Mesenchymal stem cell (in vitro differentiated cells and primary cell): ENCODE results near the gene CDHR3.

ENCODE experiments used
- DNase-seq: peaks from one replicate; pipeline ENCODE4 v3.0.0-alpha.2; 2013
- H2AFZ ChIP-seq: one replicate; pipeline ENCODE4 v1.6.1; 2013; ENCODE audit warnings: low read depth, mild to moderate bottlenecking, control low read depth, inconsistent platforms, low read length, moderate library complexity
- H2AK5ac ChIP-seq: 2 replicates; pipeline ENCODE4 v1.6.1; 2013; ENCODE audit warnings: low read length, moderate library complexity, mild to moderate bottlenecking, inconsistent platforms; ENCODE audit not compliant: severe bottlenecking
- H2BK120ac ChIP-seq: one replicate; pipeline ENCODE4 v1.6.1; 2013; ENCODE audit warnings: low read depth, mild to moderate bottlenecking, inconsistent platforms, low read length, moderate library complexity
- H2BK12ac ChIP-seq, 2 experiments: one replicate each; pipeline ENCODE4 v1.6.1; 2013; ENCODE audit warnings: inconsistent platforms in 2 of 2, low read length in 2 of 2, mild to moderate bottlenecking in 2 of 2, moderate library complexity in 2 of 2, control low read depth in 1 of 2
- H2BK15ac ChIP-seq: one replicate; pipeline ENCODE4 v1.6.1; 2013; ENCODE audit warnings: mild to moderate bottlenecking, low read depth, inconsistent platforms; ENCODE audit not compliant: poor library complexity, severe bottlenecking
- H2BK5ac ChIP-seq: 2 replicates; pipeline ENCODE4 v1.6.1; 2013; ENCODE audit warnings: low read depth, mild to moderate bottlenecking, low read length, control low read depth, inconsistent platforms; ENCODE audit not compliant: poor library complexity, severe bottlenecking
- H3K14ac ChIP-seq, 2 experiments: one replicate each; pipeline ENCODE4 v1.6.1; 2013; ENCODE audit warnings: inconsistent platforms in 2 of 2, low read length in 2 of 2, control low read depth in 1 of 2, mild to moderate bottlenecking in 1 of 2, moderate library complexity in 1 of 2
- H3K18ac ChIP-seq, 2 experiments: one replicate each; pipeline ENCODE4 v1.6.1; 2013; ENCODE audit warnings: inconsistent platforms in 2 of 2, low read length in 2 of 2, control low read depth in 1 of 2, low read depth in 1 of 2, mild to moderate bottlenecking in 1 of 2
- H3K23ac ChIP-seq, 2 experiments: one replicate each; pipeline ENCODE4 v1.6.1; 2013; ENCODE audit warnings: inconsistent platforms in 2 of 2, low read length in 2 of 2, mild to moderate bottlenecking in 2 of 2, moderate library complexity in 2 of 2, control low read depth in 1 of 2
- H3K27ac ChIP-seq: 2 replicates; pipeline ENCODE4 v1.5.1; 2013; ENCODE audit warnings: mild to moderate bottlenecking, moderate library complexity, low read length, control low read depth, inconsistent platforms; ENCODE audit not compliant: poor library complexity, severe bottlenecking
- H3K27me3 ChIP-seq, 2 experiments: 2 replicates each; pipeline versions ENCODE4 v1.6.1 to v1.7.0; 2013; ENCODE audit warnings: low read length in 2 of 2, mild to moderate bottlenecking in 2 of 2, moderate library complexity in 2 of 2, control low read depth in 1 of 2, inconsistent platforms in 1 of 2; ENCODE audit not compliant: control insufficient read depth in 1 of 2, insufficient read depth in 1 of 2
- H3K36me3 ChIP-seq, 2 experiments: 2 replicates each; pipeline versions ENCODE4 v1.6.1 to v1.7.0; 2013; ENCODE audit warnings: low read length in 2 of 2, control low read depth in 1 of 2, inconsistent platforms in 1 of 2, low read depth in 1 of 2, mild to moderate bottlenecking in 1 of 2; ENCODE audit not compliant: insufficient read depth in 2 of 2, control insufficient read depth in 1 of 2
- H3K4ac ChIP-seq, 2 experiments: one replicate each; pipeline ENCODE4 v1.6.1; 2013; ENCODE audit warnings: inconsistent platforms in 2 of 2, low read length in 2 of 2, mild to moderate bottlenecking in 2 of 2, moderate library complexity in 2 of 2, control low read depth in 1 of 2, low read depth in 1 of 2
- H3K4me1 ChIP-seq: 2 replicates; pipeline ENCODE4 v1.6.1; 2013; ENCODE audit warnings: low read depth, low read length, control low read depth; ENCODE audit not compliant: control insufficient read depth, insufficient read depth
- H3K4me2 ChIP-seq: 2 replicates; pipeline ENCODE4 v1.6.1; 2013; ENCODE audit warnings: low read length, mild to moderate bottlenecking, inconsistent platforms; ENCODE audit not compliant: poor library complexity, severe bottlenecking
- H3K4me3 ChIP-seq, 2 experiments: 2 replicates each; pipeline versions ENCODE4 v1.5.1 to v1.7.0; 2013; ENCODE audit warnings: low read length in 2 of 2, mild to moderate bottlenecking in 2 of 2, control low read depth in 1 of 2, low read depth in 1 of 2; ENCODE audit not compliant: insufficient read depth in 1 of 2
- H3K79me1 ChIP-seq: replicated peaks from 2 replicates; pipeline ENCODE4 v1.6.1; 2013; ENCODE audit warnings: mild to moderate bottlenecking, control low read depth, low read length, inconsistent platforms; ENCODE audit not compliant: poor library complexity, severe bottlenecking
- H3K9ac ChIP-seq: 2 replicates; pipeline ENCODE4 v1.7.0; 2013; ENCODE audit warnings: mild to moderate bottlenecking, low read length, moderate library complexity
- H3K9me3 ChIP-seq: 2 replicates; pipeline ENCODE4 v1.7.0; 2013; ENCODE audit warnings: mild to moderate bottlenecking, low read length; ENCODE audit not compliant: control insufficient read depth
- H4K8ac ChIP-seq: one replicate; pipeline ENCODE4 v1.6.1; 2013; ENCODE audit warnings: inconsistent platforms, mild to moderate bottlenecking, low read length, moderate library complexity
- H4K91ac ChIP-seq: one replicate; pipeline ENCODE4 v1.6.1; 2013; ENCODE audit warnings: mild to moderate bottlenecking, low read length, inconsistent platforms
- WGBS: methylation state at CpG from one replicate; pipeline ENCODE4 v1.1.7; 2013; ENCODE audit warnings: mixed read lengths; 5-methylcytosine and 5-hydroxymethylcytosine counted together

The CDHR3 gene

GRCh38 chr7:105999256-105999655, 36.2 kb downstream of the CDHR3 start:
- H3K9ac ChIP-seq = no peak overlapping the region
- no peak overlapping the region for H2BK12ac ChIP-seq
- H3K4me2 ChIP-seq = no peak overlapping the region
- H3K23ac ChIP-seq = no peak overlapping the region
- no peak overlapping the region for H2BK15ac ChIP-seq
- no peak overlapping the region for H3K4me3 ChIP-seq
- H3K36me3 ChIP-seq = no peaks in the 10 kb centered on the region
- no peak overlapping the region for H2BK5ac ChIP-seq
- DNase-seq = no peak
- H3K79me1 ChIP-seq = no peaks in the 10 kb centered on the region
- no peak overlapping the region for H3K18ac ChIP-seq
- H3K14ac ChIP-seq = no peak overlapping the region
- no peak overlapping the region for H2AFZ ChIP-seq
- no peak overlapping the region for H4K8ac ChIP-seq
- H3K27ac ChIP-seq = no peak overlapping the region
- no peak overlapping the region for H2AK5ac ChIP-seq
- H3K4me1 ChIP-seq = no peaks in the 10 kb centered on the region
- peaks cover 0 to 43% of the 10 kb centered on the region in 2 experiments for H3K27me3 ChIP-seq
- no peak overlapping the region for H4K91ac ChIP-seq
- WGBS = 86% methylated on average over 4 of the region's 5 CpGs
- no peak overlapping the region for H2BK120ac ChIP-seq
- no peaks in the 10 kb centered on the region for H3K9me3 ChIP-seq
- no peak overlapping the region for H3K4ac ChIP-seq

DNA sequence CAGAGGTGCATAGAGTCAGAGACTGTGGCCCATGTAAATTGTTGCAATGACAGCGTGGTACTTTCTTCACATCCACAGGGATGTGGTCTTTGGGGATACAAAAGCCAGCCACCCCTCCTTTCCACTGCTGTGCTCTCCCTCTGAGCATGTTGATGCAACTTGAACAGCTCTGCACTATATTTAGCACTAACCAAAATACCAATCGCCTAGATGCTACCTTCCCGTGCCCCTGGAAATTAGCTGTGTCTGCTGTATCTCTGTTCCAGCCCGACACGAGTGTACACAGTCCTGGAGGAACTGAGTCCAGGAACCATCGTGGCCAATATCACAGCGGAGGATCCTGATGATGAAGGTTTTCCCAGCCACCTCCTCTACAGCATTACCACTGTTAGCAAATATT, 38.1 kb downstream of the CDHR3 start:
- H2BK12ac ChIP-seq = no peak overlapping the region
- H2AFZ ChIP-seq = no peak overlapping the region
- no peaks in the 10 kb centered on the region for H3K9me3 ChIP-seq
- no peak overlapping the region for H3K4ac ChIP-seq
- 93% methylated on average over 7 of the region's 7 CpGs for WGBS
- H3K27me3 ChIP-seq = peaks cover 0 to 41% of the 10 kb centered on the region in 2 experiments
- H3K4me2 ChIP-seq = no peak overlapping the region
- no peak for DNase-seq
- no peaks in the 10 kb centered on the region for H3K4me1 ChIP-seq
- no peak overlapping the region for H3K18ac ChIP-seq
- no peak overlapping the region for H4K8ac ChIP-seq
- H3K4me3 ChIP-seq = no peak overlapping the region
- no peak overlapping the region for H3K23ac ChIP-seq
- H4K91ac ChIP-seq = no peak overlapping the region
- H3K79me1 ChIP-seq = no peaks in the 10 kb centered on the region
- H3K14ac ChIP-seq = no peak overlapping the region
- H3K9ac ChIP-seq = no peak overlapping the region
- H2BK5ac ChIP-seq = no peak overlapping the region
- no peak overlapping the region for H3K27ac ChIP-seq
- no peak overlapping the region for H2BK120ac ChIP-seq
- no peak overlapping the region for H2AK5ac ChIP-seq
- no peak overlapping the region for H2BK15ac ChIP-seq
- no peaks in the 10 kb centered on the region for H3K36me3 ChIP-seq

DNA sequence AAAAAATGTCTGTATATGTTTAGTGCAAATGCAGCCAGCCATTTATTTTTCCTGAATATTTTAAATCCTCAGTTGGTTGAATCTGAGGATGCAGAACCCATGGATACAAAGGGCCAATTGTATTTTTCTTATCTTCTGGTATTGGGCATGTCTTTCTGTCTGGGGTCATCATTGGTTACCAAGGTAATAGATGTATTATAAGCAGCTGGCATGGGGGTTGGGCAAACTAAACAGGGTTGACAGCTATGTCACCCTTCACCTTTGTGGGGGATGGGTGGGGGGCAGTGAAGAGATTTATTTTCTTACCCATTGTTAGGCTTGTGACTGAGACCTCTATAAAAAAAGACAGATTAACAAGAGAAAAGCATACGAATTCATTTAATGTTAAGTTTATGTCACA, 38.8 kb downstream of the CDHR3 start:
- Histone ChIP-seq H3K9ac (no peak overlapping the region), H3K18ac (no peak overlapping the region), H4K8ac (no peak overlapping the region), H3K27me3 (peaks cover 0 to 35% of the 10 kb centered on the region in 2 experiments), H3K9me3 (no peaks in the 10 kb centered on the region), H2BK120ac (no peak overlapping the region), H3K14ac (no peak overlapping the region), H2AK5ac (no peak overlapping the region), H3K27ac (no peak overlapping the region), H3K4me2 (no peak overlapping the region), H3K4ac (no peak overlapping the region), H2AFZ (no peak overlapping the region), H4K91ac (no peak overlapping the region), H3K23ac (no peak overlapping the region), H3K36me3 (no peaks in the 10 kb centered on the region), H3K4me3 (no peak overlapping the region), H2BK15ac (no peak overlapping the region), H3K79me1 (no peaks in the 10 kb centered on the region), H2BK5ac (no peak overlapping the region), H3K4me1 (no peaks in the 10 kb centered on the region), H2BK12ac (no peak overlapping the region)
- no CpG with 5 or more reads among the region's 1 CpG for WGBS
- no peak for DNase-seq

- no peak overlapping the region for H2BK120ac ChIP-seq
- H4K91ac ChIP-seq = no peak overlapping the region
- no peak overlapping the region for H3K4me2 ChIP-seq
- H2AFZ ChIP-seq = no peak overlapping the region
- no peak overlapping the region for H2BK15ac ChIP-seq
- DNase-seq = no peak
- H3K9me3 ChIP-seq = no peaks in the 10 kb centered on the region
- no peak overlapping the region for H4K8ac ChIP-seq
- H3K4ac ChIP-seq = no peak overlapping the region
- no peak overlapping the region for H3K14ac ChIP-seq
- no peak overlapping the region for H3K9ac ChIP-seq
- no peaks in the 10 kb centered on the region for H3K79me1 ChIP-seq
- H3K27ac ChIP-seq = no peak overlapping the region
- 91% methylated on average over 4 of the region's 5 CpGs for WGBS
- H2BK12ac ChIP-seq = no peak overlapping the region
- no peak overlapping the region for H2AK5ac ChIP-seq
- H2BK5ac ChIP-seq = no peak overlapping the region
- H3K23ac ChIP-seq = no peak overlapping the region
- H3K18ac ChIP-seq = no peak overlapping the region
- H3K4me3 ChIP-seq = no peak overlapping the region
- peaks cover 0 to 31% of the 10 kb centered on the region in 2 experiments for H3K27me3 ChIP-seq
- no peaks in the 10 kb centered on the region for H3K36me3 ChIP-seq
- no peaks in the 10 kb centered on the region for H3K4me1 ChIP-seq
Measured at GRCh38 chr7:106003525-106004064, 40.5 kb downstream of the CDHR3 start.
